GM19438 (cell line): ENCODE data around the gene MRTFA.
"Not testable (repeated sequence)": the region's sequence is repeated elsewhere in the genome, so short reads cannot be mapped to it uniquely, and the experiment has no call there.

Source experiments
- ATAC-seq: cut with Tn5 transposase; IDR thresholded peaks from one replicate; pipeline ENCODE4 v1.9.1; 2021; ENCODE audit warnings: low read depth; ENCODE audit not compliant: unreplicated experiment

MRTFA gene

DNA sequence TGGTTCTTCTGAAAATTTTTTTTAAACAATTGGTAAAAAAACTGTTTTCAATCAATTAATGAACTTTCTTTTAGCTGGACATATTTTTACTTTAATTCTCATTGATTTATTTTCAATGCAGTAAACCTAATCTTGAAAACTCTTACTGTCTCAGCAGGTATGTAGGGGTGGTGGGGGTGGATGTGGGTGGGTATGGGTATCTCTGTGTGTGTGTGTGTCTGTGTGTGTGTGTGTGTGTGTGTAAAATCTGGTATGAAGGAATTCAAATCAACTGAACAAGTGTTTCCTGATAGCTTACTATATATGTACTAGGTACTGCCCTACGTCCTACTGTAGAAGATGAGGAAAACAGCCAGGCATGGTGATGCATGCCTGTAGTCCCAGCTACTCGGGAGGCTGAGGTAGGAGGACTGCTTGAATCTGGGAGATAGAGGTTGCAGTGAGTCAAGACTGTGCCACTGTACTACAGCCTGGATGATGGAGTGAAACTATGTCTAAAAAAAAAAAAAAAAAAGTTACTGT lies 75.5 kb downstream of the MRTFA start:
- ATAC-seq = no peak

DNA sequence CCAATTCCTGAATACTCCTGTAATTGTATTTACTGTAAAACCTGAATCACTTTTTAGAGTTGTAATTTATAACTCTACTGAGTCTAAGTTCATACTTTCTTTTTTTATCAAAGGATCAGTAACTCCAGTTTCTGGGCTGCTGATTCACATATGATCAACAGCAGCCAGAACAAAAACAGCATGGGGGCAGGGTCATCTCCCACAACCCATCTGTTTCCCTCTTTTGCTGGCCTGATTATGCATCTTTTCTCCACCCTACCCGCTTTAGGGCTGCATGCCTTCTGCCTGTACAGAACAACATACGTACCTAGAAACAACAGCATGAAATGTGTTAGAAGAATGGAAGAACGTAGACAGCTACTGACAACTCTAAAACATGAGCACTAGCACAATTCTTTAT lies 76.0 kb downstream of the MRTFA start:
- ATAC-seq = no peak

DNA sequence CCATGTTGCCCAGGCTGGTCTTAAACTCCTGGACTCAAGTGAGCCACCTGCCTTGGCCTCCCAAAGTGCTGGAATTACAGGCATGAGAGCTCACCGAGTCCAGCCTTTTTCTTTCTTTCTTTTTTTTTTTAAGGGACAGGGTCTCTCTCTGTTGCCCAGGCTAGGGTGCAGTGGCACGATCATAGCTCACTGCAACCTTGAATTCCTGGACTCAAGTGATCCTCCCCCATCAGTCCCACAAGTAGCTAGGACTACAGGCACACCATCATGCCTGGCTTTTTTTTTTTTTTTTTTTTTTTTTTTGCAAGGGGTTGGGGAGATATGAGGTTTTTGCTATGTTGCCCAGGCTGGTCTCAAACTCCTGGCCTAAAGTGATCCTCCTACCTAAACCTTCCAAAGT lies 78.5 kb downstream of the MRTFA start:
- ATAC-seq = no peak

DNA sequence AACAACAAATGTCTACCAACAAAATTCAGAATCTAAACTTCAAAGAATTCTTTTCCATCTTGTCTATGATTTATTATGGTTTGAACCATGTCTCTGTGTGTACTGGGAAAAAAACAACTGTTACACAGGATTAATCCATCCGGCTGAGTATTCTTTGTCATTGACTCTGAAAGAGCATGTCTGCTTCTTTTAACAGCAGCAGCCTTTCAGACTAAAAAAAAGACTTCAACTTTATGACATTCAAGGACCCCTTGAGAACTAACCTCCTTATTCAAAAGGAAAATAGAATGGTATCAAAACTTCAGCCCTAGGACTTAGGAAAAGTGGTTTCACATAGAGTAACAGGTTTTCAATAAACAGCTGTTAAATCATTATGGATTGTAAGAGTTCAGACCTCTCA lies 79.9 kb downstream of the MRTFA start:
- no peak for ATAC-seq

DNA sequence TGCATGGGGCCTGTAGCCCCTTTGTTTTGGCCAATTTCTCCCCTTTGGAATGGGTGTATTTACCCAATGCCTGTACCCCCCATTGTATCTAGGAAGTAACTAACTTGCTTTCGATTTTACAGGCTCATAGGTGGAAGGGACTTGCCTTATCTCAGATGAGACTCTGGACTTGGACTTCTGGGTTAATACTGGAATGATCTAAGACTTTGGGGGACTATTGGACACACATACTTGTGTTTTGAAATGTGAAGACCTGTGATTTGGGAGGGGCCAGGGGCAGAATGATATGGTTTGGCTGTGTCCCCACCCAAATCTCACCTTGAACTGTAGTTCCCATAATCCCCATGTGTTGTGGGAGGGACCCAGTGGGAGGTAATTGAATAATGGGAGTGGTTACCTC lies 82.5 kb downstream of the MRTFA start:
- not testable (repeated sequence) for ATAC-seq

DNA sequence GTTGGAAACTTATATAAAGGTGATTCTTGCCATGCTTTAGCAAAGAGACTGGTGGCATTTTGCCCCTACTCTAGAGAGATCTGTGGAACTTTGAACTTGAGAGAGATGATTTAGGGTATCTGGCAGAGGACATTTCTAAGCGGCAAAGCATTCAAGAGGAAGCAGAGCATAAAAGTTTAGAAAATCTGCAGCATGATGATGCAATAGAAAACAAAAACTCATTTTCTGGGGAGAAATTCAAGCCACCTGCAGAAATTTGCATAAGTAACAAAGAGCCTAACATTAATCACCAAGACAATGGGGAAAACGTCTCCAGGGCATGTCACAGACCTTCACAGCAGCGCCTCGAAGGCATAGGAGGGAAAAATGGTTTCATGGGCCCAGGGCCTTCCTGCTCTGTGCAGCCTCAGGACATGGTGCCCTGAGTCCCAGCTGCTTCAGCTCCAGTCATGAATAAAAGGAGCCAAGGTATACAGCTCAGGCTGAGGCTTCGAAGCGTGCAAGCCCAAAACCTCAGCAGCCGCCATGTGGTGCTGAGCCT lies 83.4 kb downstream of the MRTFA start:
- no peak for ATAC-seq

DNA sequence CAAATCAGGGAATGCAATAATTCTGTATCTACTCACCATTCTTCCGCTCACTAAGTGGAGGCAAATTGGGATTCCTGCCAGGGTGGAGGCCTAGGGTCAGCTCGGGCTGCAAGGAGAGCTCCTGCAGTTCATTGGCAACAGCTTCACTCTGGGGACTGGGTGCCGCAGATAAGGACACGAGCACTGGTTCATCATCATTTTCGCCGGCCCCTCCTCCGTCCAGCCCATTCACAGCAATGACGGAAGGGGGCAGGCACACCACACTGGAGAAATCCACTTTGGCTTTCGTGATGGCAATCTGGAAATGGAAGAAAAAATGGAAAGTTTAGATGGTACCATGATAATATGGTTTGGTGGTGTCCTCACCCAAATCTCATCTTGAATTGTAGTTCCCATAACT lies 84.4 kb downstream of the MRTFA start:
- no peak for ATAC-seq

DNA sequence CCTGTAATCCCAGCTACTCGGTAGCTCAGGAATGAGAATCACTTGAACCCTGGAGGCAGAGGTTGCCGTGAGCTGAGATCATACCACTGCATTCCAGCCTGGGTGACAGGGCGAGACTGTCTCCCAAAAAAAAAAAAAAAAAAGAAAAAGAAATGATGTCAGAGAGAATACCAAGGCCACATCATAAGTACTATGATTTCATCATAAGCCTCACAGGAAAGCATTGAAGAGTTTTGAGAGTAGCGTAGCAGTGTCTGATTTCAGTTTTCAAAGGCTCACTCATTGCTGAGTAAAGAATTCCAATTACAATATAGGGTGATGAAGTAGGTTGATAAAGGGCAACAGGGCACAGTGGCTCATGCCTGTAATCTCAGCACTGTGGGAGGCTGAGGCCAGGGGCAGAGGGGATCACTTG lies 88.8 kb downstream of the MRTFA start:
- ATAC-seq = no peak

DNA sequence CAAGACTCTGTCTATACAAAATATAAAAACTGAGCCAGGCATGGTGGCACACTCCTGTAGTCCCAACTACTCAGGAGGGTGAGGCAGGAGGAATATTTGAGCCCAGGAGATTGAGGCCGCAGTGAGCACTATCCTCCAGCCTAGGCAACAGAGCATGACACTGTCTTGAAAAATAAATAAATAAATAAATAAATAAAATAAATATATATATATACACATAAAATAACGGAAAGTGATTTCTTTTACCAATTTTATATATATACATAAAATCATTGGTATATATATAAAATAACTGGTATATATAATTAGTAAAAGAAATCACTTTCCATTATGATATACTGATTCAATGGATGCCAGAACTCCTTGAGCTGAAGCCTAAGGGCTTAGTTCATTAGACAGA lies 91.8 kb downstream of the MRTFA start:
- no peak for ATAC-seq

DNA sequence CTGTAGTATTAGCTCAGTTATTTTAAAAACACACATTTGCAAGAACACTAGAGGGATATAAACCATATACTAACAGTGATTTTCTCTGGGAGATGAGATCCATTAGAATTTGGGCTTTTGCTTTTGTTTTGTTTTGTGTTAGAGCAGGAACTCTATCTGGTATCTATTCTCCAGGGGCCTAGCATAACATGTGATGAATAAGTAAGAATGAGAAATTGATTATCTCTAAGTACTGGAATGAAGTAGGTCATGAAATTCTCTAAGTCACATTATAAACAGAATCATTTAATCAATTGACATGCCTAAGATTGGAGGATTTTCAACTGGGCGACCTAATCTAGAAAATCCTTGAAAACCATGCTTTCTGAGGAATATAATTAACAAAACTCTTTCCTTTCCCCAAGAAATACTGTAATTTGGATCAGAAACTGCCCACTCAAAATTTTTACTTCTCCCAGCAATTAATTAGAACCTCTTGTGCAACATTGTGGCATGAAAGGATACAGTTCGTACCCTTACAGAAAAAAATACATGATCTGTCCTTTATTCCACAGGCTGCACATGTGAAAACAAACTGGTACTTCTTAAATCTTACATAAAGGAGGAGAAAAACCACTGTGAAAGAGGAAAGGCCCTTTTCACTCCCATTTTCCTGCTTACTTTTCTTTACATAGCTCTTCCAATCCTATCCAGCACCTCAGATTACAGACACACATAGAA lies 93.5 kb downstream of the MRTFA start:
- no peak for ATAC-seq

DNA sequence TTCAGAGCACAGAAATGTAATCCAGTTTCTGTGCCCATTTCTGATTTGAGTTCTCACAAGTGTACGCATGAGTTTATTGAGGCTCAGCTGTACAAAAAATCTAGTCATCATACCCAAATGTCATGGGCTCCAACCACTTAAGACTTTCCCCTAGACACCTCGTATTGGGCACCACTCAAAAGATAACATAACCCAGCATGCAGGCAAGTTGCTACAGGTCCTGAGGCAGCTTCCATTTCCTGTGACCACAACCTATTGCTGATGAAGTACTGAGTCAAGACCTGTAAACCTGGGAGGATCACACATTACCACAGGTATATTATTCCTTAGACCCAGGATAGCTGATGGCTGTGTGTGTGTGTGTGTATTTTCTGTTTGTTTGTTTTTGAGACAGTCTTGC lies 95.2 kb downstream of the MRTFA start:
- no peak for ATAC-seq

DNA sequence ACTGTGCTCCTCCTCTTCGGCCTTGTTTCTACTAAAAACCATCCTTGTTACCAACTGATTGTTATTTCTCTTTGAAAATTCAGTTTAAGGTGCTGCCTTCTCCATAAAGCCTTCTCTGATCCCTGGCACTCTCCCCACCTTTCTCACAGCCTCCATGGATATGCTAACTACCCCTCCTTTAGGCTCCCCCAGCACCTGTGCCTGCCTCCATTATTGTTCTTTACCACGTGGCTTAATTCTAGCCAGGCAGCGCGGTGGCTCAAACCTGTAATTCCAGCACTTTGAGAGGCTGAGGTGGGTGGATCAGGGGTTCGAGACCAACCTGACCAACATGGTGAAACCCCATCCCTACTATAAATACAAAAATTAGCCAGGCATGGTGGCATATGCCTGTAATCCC lies 96.3 kb downstream of the MRTFA start:
- ATAC-seq = no peak

DNA sequence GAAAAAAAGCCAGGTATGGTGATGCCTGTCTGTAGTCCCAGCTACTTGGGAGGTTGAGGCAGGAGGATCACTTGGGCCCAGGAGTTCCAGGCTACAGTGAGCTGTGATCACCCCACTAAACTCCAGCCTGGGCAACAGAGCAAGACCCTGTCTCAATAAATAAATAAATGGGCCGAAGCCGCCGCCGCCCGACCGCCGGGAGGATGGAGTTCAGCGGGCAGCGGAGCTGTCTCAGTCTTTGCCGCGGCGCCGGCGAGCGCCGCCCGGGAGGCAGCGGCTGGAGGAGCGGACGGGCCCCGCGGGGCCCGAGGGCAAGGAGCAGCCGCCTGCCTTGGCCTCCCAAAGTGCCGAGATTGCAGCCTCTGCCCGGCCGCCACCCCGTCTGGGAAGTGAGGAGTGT lies 100.4 kb downstream of the MRTFA start:
- not testable (repeated sequence) for ATAC-seq

DNA sequence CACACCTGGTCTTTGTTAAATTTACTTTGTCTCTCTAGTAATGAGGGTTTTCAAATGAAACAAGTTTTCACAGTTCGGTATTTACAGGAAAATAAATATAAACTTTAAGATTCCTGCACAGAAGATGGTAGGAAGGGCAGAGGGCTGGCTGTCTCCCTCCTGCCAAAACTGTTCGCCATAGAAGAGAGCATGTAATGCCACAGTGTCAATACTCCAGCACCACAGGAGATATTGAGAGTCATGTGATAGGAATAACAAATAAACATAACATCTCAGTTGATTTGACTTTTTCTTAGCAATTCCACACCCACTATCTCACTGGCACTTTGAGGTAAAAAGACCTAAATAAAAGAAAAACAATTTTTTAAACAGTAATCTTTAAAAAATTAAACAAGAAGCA lies 100.9 kb downstream of the MRTFA start:
- ATAC-seq = no peak

DNA sequence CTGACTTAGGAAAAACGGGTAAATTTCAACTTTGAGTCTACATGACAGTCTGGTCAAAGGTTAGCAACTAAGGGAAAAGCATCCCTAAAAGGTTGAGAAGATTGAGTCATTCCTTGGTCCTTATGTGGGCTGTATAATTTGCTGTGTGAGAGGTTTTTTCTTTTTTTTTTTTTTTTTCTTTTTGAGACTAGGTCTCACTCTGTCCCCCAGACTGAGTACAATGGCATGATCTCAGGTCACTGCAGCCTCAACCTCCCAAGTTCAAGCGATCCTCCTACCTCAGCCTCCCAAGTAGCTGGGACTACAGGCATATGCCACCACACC lies 101.4 kb downstream of the MRTFA start:
- ATAC-seq = no peak

DNA sequence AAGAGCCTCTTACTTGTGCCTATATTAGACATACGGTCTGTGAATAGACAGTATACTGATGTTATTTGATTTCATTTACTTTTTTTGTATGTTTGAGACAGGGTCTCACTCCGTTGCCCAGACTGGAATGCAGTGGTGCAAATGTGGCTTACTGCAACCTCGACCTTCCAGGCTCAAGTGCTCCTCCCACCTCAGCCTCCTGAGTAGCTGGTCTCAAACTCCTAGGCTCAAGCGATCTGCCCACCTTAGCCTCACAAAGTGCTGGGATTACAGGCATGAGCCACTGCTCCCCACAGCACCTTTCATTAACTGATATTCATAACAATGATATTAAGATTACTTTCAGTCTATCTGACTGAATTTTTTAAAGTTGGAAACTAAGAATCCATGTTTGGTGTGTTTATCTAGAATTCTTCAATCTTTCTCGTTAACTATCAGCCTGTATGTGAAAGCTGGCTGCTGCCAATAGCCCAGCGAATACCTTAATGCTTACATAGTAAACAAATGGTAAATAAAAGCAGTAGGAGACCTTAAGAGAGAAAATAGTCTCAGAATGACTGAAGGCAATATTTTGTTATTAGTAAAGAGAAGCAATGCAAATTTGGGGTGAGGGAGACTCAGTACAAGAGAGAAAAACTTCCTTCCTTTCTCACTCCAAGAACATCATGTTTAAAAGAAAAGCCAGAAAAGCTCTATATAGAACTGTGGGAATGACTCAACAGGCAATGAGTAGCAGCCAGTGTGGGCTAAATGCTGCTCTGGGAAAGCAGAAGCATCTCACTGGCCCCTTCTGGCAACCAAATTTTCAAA lies 101.9 kb downstream of the MRTFA start:
- no peak for ATAC-seq

DNA sequence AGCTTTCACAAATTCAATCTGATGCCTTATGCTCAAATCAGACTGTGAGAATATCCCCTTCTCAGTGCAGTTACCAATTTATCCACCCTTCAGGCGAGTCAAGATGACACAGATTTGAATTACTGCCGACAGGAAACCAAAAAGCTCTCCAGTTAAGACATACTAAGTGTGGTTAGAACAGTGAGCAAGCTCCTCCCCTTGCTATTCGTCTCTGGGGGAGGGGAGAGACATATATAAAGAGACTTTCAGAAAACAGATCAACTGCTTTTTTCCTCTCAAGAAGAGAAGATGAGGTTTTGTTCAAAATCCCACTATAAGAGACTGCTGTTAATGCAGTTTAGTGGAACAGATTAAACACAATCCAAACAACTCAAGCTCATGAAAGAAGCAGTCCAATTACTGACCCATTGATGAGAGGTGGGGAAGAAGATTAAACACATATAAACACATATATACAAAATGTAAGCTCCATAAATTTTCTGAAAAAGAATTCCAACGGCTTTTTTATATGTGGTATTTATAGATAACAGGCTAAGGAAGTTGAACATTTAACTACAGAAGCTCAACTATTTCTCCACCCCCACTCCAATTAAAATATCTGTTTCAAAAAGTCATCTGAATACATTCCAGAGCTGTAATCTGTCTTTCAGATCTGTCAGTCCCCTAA lies 102.7 kb downstream of the MRTFA start:
- no peak for ATAC-seq

DNA sequence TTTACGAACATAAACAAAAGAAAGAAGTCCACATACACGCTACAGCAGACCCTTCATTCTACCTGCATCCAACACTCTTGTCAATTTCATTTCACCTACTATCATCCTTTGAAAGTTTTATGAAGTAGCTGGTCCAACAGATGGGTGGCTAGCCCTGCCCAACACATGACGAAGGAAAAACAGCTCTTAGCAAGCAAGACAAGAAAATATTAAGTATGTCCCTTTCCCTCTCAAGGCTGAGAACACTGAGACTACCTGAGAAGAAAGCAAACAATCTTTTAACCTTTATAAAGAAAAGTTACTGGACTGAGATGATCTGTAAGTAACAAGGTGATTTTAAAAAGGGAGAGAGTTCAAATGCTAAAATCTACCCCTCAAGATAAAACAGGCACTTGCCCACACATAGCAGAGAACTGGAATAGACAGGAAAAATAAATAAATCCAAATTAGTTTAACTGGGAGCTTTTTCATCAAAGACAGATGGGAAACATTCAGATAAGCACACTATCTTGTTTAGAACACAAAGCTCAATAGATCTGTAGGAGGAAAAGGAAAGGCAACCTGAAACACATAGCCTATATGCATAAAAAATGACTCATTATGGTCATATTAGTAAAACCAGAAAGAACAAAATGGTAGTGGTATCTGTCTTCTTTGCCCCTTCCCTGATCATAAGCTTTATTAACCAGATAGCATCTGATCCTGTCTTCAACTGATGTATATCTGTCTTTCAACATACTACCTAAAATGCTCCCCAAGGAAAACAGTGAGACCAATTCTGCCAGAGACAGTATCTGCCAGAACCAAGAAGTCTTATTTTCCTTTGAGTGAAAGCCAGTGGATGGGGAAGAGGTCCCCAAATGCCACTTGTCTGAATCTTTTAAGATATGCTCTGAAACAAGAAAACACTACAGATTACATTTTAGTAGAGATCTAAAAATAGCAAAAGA lies 104.3 kb downstream of the MRTFA start:
- ATAC-seq = no peak

DNA sequence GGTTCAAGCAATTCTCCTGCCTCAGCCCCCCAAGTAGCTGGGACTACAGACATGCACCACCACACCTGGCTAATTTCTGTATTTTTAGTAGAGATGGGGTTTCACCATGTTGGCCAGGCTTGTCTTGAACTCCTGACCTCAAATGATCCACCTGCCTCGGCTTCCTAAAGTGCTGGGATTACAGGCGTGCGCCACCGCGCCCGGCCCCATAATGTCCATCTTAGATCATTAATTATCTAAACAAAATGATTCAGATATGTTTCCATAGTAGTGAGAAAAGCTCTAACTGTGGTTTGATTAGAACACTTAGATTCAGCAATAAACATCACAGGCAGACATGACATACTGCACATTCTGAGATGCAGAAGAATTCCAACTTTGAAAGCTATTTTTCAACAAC lies 106.1 kb downstream of the MRTFA start:
- ATAC-seq = not testable (repeated sequence)

DNA sequence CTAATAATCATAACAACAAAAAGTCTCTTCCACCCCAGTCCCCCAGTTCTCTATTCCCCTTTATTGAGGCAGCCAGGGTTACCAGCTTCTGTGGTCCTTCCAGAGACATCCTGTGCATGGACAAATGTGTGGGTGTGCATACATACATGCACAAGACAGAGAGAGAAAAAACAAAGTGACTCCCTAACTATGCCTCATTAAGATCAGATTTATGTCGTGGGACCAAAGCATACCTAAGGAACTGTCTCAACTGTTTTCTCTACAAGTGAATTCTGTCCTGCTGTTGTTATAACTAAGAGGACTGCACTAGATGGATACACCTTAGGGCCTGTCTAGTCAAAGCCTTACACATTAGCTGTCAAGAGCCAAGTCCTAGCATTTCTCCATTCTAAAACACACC lies 106.7 kb downstream of the MRTFA start:
- ATAC-seq = no peak
